HepG2 (cell line): ENCODE results near the gene POLG2. TPM values are rescaled to one million over a fixed set of nuclear protein-coding genes. Genes with fewer than 3 reads are reported as not detected.
A peak's percentile ranks its signal among the peaks of the same experiment; 100 is the strongest.

Experiments
- ATAC-seq: fragments of 200-7000 bp; cut with Tn5 transposase; 3 replicates; pipeline ENCODE4 v1.9.1; 2020; ENCODE audit warnings: mild to moderate bottlenecking, moderate library complexity
- BruUV-seq: library from RNA; stranded (reverse); fragments of 400-500 nt; replicated peaks from 2 replicates; lab custom pipeline; 2021; lab: Mats Ljungman, UMichigan
- CTCF ChIA-PET: fragments of 300-600 bp; formaldehyde crosslinking; extraction: SDS; loops from one replicate; lab custom pipeline; 2021; ENCODE audit warnings: low total read pairs, inconsistent platforms, low intra/inter-chr PET ratio; lab: Yijun Ruan, JAX
- POLR2A ChIA-PET: fragments of 350-600 bp; sonication (Branson Sonifier 250); formaldehyde crosslinking; loops from one replicate; lab custom pipeline; 2020; ENCODE audit warnings: antibody characterized with exemption, inconsistent platforms; lab: Yijun Ruan, JAX
- DNase-seq: peaks from one replicate; pipeline ENCODE4 v3.0.0-alpha.2; 2015; ENCODE audit warnings: low spot score
- FAIRE-seq: peaks from 3 replicates; lab custom pipeline; 2011; peaks lifted over from hg19 to GRCh38; lab: Jason Lieb, UNC
- H2AFZ ChIP-seq: one replicate; pipeline ENCODE4 v1.6.1; 2011; ENCODE audit warnings: low read length, inconsistent platforms
- H3K27ac ChIP-seq: fragments of 300-600 bp; 3 replicates; pipeline ENCODE4 v1.8.0; 2011; ENCODE audit warnings: mixed run types, mild to moderate bottlenecking, mixed read lengths, low read length, inconsistent platforms; ENCODE audit not compliant: insufficient read depth; ENCODE audit errors: extremely low read length
- H3K27me3 ChIP-seq, 2 experiments: fragments of 200-600 bp in 1 of 2; 2 replicates in 1 of 2; 3 replicates in 1 of 2; pipeline versions ENCODE4 v1.6.0 to v1.8.0; 2011; ENCODE audit warnings: low read length in 2 of 2, mild to moderate bottlenecking in 2 of 2, moderate library complexity in 2 of 2, inconsistent platforms in 1 of 2; ENCODE audit not compliant: insufficient read depth in 2 of 2, control insufficient read depth in 1 of 2
- H3K36me3 ChIP-seq, 2 experiments: fragments of 200-600 bp in 1 of 2; replicated peaks in 1 of 2; 2 replicates in 1 of 2; 3 replicates in 1 of 2; pipeline versions ENCODE4 v1.5.1 to v1.8.0; 2011; ENCODE audit warnings: low read length in 2 of 2, inconsistent platforms in 1 of 2; ENCODE audit not compliant: insufficient read depth in 2 of 2, control insufficient read depth in 1 of 2
- H3K4me1 ChIP-seq: 2 replicates; pipeline ENCODE4 v1.5.1; 2012; ENCODE audit warnings: low read length, inconsistent platforms; ENCODE audit not compliant: insufficient read depth
- H3K4me2 ChIP-seq: 2 replicates; pipeline ENCODE4 v1.6.0; 2011; ENCODE audit warnings: low read depth, low read length, inconsistent platforms
- H3K4me3 ChIP-seq, 3 experiments: fragments of 200-600 bp in 1 of 3; sonication (generic), shearing (Covaris generic) in 1 of 3; replicated peaks in 1 of 3; 2 replicates each; pipeline ENCODE4 v1.5.1; 2011 to 2016; ENCODE audit warnings: low read length in 3 of 3, inconsistent platforms in 2 of 3, low read depth in 2 of 3, mild to moderate bottlenecking in 2 of 3, control low read depth in 1 of 3, mixed read lengths in 1 of 3; ENCODE audit not compliant: insufficient read depth in 1 of 3
- H3K79me2 ChIP-seq: one replicate; pipeline ENCODE4 v1.6.1; 2011; ENCODE audit warnings: low read length, inconsistent platforms; ENCODE audit not compliant: insufficient read depth
- H3K9ac ChIP-seq: 2 replicates; pipeline ENCODE4 v1.6.0; 2011; ENCODE audit warnings: mild to moderate bottlenecking, low read depth, low read length, inconsistent platforms; ENCODE audit not compliant: insufficient read depth
- H3K9me3 ChIP-seq: 2 replicates; pipeline ENCODE4 v1.5.1; 2012; ENCODE audit warnings: mild to moderate bottlenecking, low read length
- H4K20me1 ChIP-seq: 2 replicates; pipeline ENCODE4 v1.6.0; 2011; ENCODE audit warnings: inconsistent platforms, mild to moderate bottlenecking, low read length, moderate library complexity; ENCODE audit not compliant: insufficient read depth
- CEBPB ChIP-seq: IDR thresholded peaks from 2 replicates; pipeline ENCODE4 v1.6.1; 2011; ENCODE audit warnings: low read depth, low read length, improper control_type of control experiment, borderline replicate concordance
- WGBS: methylation state at CpG from one replicate; pipeline ENCODE4 v1.1.6; 2017; ENCODE audit warnings: low lambda C conversion rate; 5-methylcytosine and 5-hydroxymethylcytosine counted together
- in situ Hi-C: cut with HindIII; loops from 2 replicates; pipeline ENCODE4 v1.10.0; 2017; ENCODE audit warnings: low pct_unique_long_range_greater_than_20kb; ENCODE audit not compliant: extremely low pct_ligation_motif_present
- intact Hi-C: fragments of 100-400 bp; cut with micrococcal nuclease; formaldehyde crosslinking; loops from one replicate; pipeline ENCODE4 v1.10.0; 2022; ENCODE audit not compliant: unreplicated experiment
- polyA plus RNA-seq, 8 experiments: library from polyadenylated mRNA; depleted of rRNA in 3 of 8; stranded (reverse) in 7 of 8; unstranded in 1 of 8; fragments of >200 nt; fragmentation: Illumina TruSeq in 4 of 8; extraction: Trizol in 4 of 8; gene quantifications; 2 replicates each; pipeline versions ENCODE4 v1.2.1 to v1.2.3, GENCODE V29; 2011 to 2016; ENCODE audit warnings: low read depth in 4 of 8, missing spikeins in 1 of 8, mixed read lengths in 1 of 8; ENCODE audit not compliant: insufficient read depth in 1 of 8
- total RNA-seq, 5 experiments: library from RNA; depleted of rRNA; stranded (reverse); fragments of >200 nt; fragmentation: Illumina TruSeq; extraction: Trizol; gene quantifications; 2 replicates each; pipeline ENCODE4 v1.2.3, GENCODE V29; 2016; ENCODE audit warnings: low read depth in 1 of 5
- TF ChIP-seq, protein P1 (sequence below): sonication (generic); formaldehyde crosslinking; IDR thresholded peaks from 2 replicates; pipeline ENCODE4 v1.4.0; 2020; ENCODE audit warnings: missing genetic modification reagents, borderline replicate concordance
- TF ChIP-seq, protein P2 (sequence below): sonication (generic); formaldehyde crosslinking; IDR thresholded peaks from 2 replicates; pipeline ENCODE4 v1.4.0; 2020; ENCODE audit warnings: mild to moderate bottlenecking, missing genetic modification reagents

Gene POLG2
- total and polyA plus RNA-seq, 2 of the 13 experiments (the other 11 are each of a cell fraction or from before 2014, with no cell fraction given), result 21.1 to 25.5 TPM

DNA sequence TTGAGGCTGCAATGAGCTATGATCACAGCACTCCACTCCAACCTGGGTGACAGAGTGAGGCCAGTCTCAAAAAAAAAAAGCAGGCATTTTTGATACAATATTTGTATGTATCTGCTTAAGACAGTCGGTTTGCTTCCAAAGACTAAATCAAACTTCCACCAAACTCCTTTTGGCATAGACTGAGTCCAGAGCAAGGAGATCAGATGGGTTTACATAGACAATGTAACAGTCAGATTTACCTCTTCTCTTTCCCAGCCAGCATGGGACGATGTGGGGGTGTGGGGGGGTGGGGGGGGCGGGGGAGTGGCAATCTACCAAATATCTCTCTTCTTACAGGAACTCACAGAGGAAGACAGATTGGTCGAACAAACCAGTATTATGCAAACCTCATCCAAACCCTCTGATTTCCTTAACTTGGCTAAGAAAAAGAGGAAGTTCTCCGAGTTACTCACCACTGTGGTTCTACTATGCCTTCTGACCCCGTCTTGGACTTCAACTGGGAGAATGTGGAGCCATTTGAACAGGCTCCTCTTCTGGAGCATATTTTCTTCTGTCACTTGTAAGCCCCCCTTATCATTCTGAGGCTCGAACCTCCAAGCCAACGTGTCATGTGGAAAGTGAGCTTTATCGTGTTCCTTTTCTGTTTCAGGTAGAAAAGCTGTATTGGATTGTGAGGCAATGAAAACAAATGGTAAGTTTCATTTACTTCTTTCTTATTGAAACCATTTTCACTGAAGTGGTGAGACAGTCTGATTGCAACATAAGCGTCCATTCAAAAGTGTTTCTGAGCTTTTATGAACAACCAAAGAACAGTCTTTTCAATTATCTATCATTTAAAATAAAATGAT is 48.0 kb downstream of the POLG2 start, which contains the start of gene MILR1:
Gene MILR1 (plus strand): TSS at position 451 of the 848 bp plus-strand sequence. CDS start 54 bp downstream, at position 505.
- no peak for DNase-seq
- no TSS peak for BruUV-seq

More for the DNA sequence above, 48.0 kb downstream of the POLG2 start, which contains the start of gene MILR1:
- H3K4me1 ChIP-seq, result peaks cover 5% of the 10 kb centered on the region; the same call in 1 of the 2 replicates
- peaks cover 2 to 11% of the 10 kb centered on the region in 2 experiments; a peak in 2 of 5 replicates for H3K27me3 ChIP-seq
- in situ Hi-C loops (no loop called here), intact Hi-C loops (no loop called here)
- H3K36me3 ChIP-seq, result no peaks in the 10 kb centered on the region
- H4K20me1 ChIP-seq, result no peaks in the 10 kb centered on the region
- no peak within 1 kb of the TSS for H3K4me3 ChIP-seq
- no peak within 1 kb of the TSS for H2AFZ ChIP-seq
- no peaks in the 10 kb centered on the region for H3K79me2 ChIP-seq
- no peak within 1 kb of the TSS for H3K9ac ChIP-seq
- ChIA-PET POLR2A (no interaction called here), CTCF (no interaction called here)
- H3K4me2 ChIP-seq, result no peak within 1 kb of the TSS
- TF ChIP-seq, protein P1, sequence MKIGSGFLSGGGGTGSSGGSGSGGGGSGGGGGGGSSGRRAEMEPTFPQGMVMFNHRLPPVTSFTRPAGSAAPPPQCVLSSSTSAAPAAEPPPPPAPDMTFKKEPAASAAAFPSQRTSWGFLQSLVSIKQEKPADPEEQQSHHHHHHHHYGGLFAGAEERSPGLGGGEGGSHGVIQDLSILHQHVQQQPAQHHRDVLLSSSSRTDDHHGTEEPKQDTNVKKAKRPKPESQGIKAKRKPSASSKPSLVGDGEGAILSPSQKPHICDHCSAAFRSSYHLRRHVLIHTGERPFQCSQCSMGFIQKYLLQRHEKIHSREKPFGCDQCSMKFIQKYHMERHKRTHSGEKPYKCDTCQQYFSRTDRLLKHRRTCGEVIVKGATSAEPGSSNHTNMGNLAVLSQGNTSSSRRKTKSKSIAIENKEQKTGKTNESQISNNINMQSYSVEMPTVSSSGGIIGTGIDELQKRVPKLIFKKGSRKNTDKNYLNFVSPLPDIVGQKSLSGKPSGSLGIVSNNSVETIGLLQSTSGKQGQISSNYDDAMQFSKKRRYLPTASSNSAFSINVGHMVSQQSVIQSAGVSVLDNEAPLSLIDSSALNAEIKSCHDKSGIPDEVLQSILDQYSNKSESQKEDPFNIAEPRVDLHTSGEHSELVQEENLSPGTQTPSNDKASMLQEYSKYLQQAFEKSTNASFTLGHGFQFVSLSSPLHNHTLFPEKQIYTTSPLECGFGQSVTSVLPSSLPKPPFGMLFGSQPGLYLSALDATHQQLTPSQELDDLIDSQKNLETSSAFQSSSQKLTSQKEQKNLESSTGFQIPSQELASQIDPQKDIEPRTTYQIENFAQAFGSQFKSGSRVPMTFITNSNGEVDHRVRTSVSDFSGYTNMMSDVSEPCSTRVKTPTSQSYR (CRISPR knock-in tag), result no peak
- peak; percentile 53 for TF ChIP-seq CEBPB
- TF ChIP-seq, protein P2, sequence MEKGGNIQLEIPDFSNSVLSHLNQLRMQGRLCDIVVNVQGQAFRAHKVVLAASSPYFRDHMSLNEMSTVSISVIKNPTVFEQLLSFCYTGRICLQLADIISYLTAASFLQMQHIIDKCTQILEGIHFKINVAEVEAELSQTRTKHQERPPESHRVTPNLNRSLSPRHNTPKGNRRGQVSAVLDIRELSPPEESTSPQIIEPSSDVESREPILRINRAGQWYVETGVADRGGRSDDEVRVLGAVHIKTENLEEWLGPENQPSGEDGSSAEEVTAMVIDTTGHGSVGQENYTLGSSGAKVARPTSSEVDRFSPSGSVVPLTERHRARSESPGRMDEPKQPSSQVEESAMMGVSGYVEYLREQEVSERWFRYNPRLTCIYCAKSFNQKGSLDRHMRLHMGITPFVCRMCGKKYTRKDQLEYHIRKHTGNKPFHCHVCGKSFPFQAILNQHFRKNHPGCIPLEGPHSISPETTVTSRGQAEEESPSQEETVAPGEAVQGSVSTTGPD (CRISPR knock-in tag), result no peak
- no peaks in the 10 kb centered on the region for H3K9me3 ChIP-seq
- 5% methylated on average over 10 of the region's 10 CpGs for WGBS
- no peak within 1 kb of the TSS for H3K27ac ChIP-seq
- FAIRE-seq (no peak), ATAC-seq (no peak)
